C4-2B (cell line): ENCODE measurements around the gene RIT1.

Experiments used
- CTCF ChIP-seq: fragments of 450-650 bp; conservative IDR thresholded peaks from 2 replicates; pipeline ENCODE4 v1.5.1; 2017; ENCODE audit warnings: mild to moderate bottlenecking
- ZFX ChIP-seq: fragments of 450-650 bp; IDR thresholded peaks from 2 replicates; pipeline ENCODE4 v1.6.1; 2017

GRCh38 chr1:155911156-155912055 lies at the start of gene RIT1:
- TF ChIP-seq CTCF (no peak), ZFX (no peak)
